Lung (tissue), 12 donors: ENCODE data around the gene SPAG9. TPM values are rescaled to one million over a fixed set of nuclear protein-coding genes. Genes with fewer than 3 reads are reported as not detected.

Experiments
- ATAC-seq: fragments of 200-7000 bp; cut with Tn5 transposase; one replicate; pipeline ENCODE4 v1.9.1; 2020; ENCODE audit warnings: moderate number of reproducible peaks; ENCODE audit not compliant: insufficient read depth, low FRiP score
- DNase-seq, 3 donors: peaks; one replicate each; pipeline ENCODE4 v3.0.0-alpha.2; 2013 to 2017
- H3K27ac ChIP-seq, 2 donors: one replicate each; pipeline ENCODE4 v1.5.1; 2013; ENCODE audit warnings: mild to moderate bottlenecking in 2 of 2, moderate library complexity in 2 of 2, control low read depth in 1 of 2, inconsistent platforms in 1 of 2, low read depth in 1 of 2, low read length in 1 of 2
- H3K27me3 ChIP-seq, 3 donors: one replicate each; pipeline ENCODE4 v1.5.1; 2013; ENCODE audit warnings: low read length in 2 of 3; ENCODE audit not compliant: control insufficient read depth in 3 of 3, insufficient read depth in 3 of 3
- H3K36me3 ChIP-seq, 4 donors: one replicate each; pipeline ENCODE4 v1.5.1; 2013; ENCODE audit warnings: low read length in 4 of 4, mild to moderate bottlenecking in 1 of 4, moderate library complexity in 1 of 4; ENCODE audit not compliant: control insufficient read depth in 4 of 4, insufficient read depth in 4 of 4
- H3K4me1 ChIP-seq, 5 donors: one replicate each; pipeline ENCODE4 v1.5.1; 2013; ENCODE audit warnings: low read length in 5 of 5, mild to moderate bottlenecking in 2 of 5, moderate library complexity in 1 of 5; ENCODE audit not compliant: control insufficient read depth in 5 of 5, insufficient read depth in 5 of 5
- H3K4me3 ChIP-seq: one replicate; pipeline ENCODE4 v1.5.1; 2013; ENCODE audit warnings: mild to moderate bottlenecking, control low read depth, moderate library complexity
- H3K9ac ChIP-seq, 2 donors: one replicate each; pipeline ENCODE4 v1.5.1; 2013; ENCODE audit warnings: low read length in 2 of 2, control low read depth in 1 of 2; ENCODE audit not compliant: insufficient read depth in 1 of 2
- H3K9me3 ChIP-seq, 4 donors: one replicate each; pipeline ENCODE4 v1.5.1; 2013; ENCODE audit warnings: low read length in 3 of 4, mild to moderate bottlenecking in 1 of 4, moderate library complexity in 1 of 4; ENCODE audit not compliant: control insufficient read depth in 4 of 4, insufficient read depth in 3 of 4
- WGBS, 2 donors: extraction: QIAGEN DNeasy Blood & Tissue Kit; methylation state at CpG; one replicate each; pipeline ENCODE4 v1.1.7; 2013; 5-methylcytosine and 5-hydroxymethylcytosine counted together
- polyA plus RNA-seq, 2 donors: library from polyadenylated mRNA; stranded (reverse); fragments of 200-250 nt; gene quantifications; one replicate each; pipeline ENCODE4 v1.2.1, GENCODE V29; 2013
- total RNA-seq, 2 donors: library from RNA; depleted of rRNA in 1 of 2; stranded (reverse); fragments of >200 nt in 1 of 2; gene quantifications; one replicate each; pipeline ENCODE4 v1.2.1, GENCODE V29; 2014 to 2021
- TF ChIP-seq, protein P1 (sequence below): IDR thresholded peaks from 2 replicates; pipeline ENCODE4 v1.5.1; 2012; ENCODE audit warnings: mild to moderate bottlenecking; ENCODE audit errors: control extremely low read depth, extremely low read depth
- donor health status: control.
- donor health status: control.
- donor health status: Bipolar disorder and iron deficiency.
- donor health status: healthy.
- donor health status: DM: yes; HTN: yes; CAD: no.

The SPAG9 gene
- total and polyA plus RNA-seq, 4 donors = 37.2 to 174 (median 75.2) TPM

DNA sequence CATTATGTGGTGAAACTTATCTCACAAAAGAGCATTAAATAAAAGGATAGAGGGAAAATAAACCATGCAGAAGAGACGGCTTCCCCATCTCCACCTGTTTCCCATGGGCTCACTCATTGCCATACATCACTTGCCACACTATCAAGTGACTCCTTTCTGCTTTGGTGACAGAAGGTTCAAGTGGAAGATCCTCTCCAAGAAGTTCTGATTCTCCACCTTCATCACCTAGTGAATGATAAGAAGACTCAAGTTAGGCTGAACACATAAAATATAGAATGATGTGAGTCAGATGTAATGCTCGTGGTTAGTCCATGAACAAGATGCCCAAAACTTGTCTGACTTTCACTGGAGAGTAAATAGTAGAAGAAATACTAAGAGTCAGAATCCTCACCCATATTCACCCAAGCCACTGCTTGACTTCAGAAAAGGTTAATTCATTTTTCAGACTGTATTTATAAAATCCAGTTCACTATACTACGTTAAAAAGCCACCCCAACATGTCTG lies 154.5 kb downstream of the SPAG9 start:
- Histone ChIP-seq H3K36me3 (peaks cover 15 to 19% (median 17%) of the 10 kb centered on the region in 4 donors), H3K4me1 (no peaks in the 10 kb centered on the region), H3K4me3 (no peak overlapping the region), H3K9ac (no peak overlapping the region), H3K27me3 (no peaks in the 10 kb centered on the region), H3K27ac (no peak overlapping the region), H3K9me3 (no peaks in the 10 kb centered on the region)
- TF ChIP-seq, protein P1, sequence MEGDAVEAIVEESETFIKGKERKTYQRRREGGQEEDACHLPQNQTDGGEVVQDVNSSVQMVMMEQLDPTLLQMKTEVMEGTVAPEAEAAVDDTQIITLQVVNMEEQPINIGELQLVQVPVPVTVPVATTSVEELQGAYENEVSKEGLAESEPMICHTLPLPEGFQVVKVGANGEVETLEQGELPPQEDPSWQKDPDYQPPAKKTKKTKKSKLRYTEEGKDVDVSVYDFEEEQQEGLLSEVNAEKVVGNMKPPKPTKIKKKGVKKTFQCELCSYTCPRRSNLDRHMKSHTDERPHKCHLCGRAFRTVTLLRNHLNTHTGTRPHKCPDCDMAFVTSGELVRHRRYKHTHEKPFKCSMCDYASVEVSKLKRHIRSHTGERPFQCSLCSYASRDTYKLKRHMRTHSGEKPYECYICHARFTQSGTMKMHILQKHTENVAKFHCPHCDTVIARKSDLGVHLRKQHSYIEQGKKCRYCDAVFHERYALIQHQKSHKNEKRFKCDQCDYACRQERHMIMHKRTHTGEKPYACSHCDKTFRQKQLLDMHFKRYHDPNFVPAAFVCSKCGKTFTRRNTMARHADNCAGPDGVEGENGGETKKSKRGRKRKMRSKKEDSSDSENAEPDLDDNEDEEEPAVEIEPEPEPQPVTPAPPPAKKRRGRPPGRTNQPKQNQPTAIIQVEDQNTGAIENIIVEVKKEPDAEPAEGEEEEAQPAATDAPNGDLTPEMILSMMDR = no peak
- WGBS, 2 donors = 85 to 87% methylated on average over 3 of the region's 3 CpGs
- no peak for DNase-seq
- no peak for ATAC-seq

DNA sequence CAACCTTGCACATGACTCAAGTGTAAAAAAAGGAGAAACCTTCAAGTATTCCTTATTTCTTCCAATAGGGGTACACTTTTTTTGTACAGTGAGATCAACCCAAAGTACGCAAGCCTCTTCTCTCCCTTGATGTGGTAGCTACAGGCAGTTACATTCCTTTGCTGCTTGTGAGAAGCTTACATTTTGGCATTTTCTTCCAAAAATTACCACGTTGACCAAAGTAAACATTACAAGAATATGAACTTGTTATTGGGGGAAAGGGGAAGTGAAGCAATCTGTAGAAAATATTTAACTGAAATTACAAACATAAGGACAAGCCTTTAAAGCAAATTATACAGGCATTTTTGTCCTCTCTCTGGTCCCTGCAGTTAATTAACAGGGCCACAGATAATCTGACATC lies 157.5 kb downstream of the SPAG9 start:
- Histone ChIP-seq H3K36me3 (peaks cover 11 to 18% (median 12%) of the 10 kb centered on the region in 4 donors), H3K27ac (no peak overlapping the region), H3K9ac (no peak overlapping the region), H3K4me3 (no peak overlapping the region), H3K4me1 (no peaks in the 10 kb centered on the region), H3K9me3 (no peaks in the 10 kb centered on the region), H3K27me3 (no peaks in the 10 kb centered on the region)
- no peak for DNase-seq
- TF ChIP-seq, protein P1 = no peak
- WGBS, 2 donors = 47 to 54% methylated on average over 2 of the region's 2 CpGs
- ATAC-seq = no peak

DNA sequence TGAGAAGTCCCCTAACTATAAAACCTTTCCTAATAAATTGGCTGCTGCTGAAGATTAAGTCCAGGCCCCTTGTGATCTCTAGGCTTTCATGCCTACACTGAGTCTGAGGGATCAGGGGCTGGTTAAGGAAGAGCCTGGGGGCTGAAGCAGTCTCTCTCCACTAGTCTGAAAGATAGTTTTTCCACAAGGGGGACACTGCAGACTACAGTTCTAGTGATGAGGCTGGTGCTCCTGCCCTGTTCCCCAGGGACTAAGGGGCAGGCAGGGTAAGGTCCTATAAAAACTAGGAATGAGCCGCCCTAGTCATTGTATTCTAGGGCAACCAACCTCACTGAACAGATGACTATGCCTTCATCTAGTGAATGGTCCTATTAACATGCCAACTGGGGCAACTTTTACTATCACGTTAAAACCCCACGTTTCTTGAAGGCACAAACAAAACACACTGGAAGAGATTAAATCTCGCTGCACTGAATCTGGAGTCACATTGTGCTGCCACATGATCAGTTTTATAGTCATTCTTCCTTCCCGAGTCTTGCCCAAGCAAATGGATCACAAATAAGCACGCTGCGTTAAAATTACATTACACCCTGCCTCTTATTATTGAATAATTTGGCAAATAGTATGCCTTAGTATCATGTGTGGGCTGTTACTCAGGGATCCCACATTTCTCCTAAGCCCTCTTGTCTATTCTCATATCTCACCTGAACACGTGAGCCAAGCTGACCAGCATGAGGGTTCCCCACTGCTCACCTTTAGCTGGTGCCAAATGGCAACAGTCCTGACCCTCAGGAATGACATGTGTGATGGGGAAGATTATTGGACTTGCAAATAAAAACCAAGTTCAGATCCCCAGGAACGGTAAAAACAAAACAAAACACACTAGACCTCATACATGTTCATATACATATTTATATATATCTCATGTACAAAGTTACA lies 159.1 kb downstream of the SPAG9 start:
- 91 to 94% methylated on average over 9 of the region's 9 CpGs for WGBS, 2 donors
- no peak for ATAC-seq
- peaks cover 7 to 18% (median 11%) of the 10 kb centered on the region in 4 donors for H3K36me3 ChIP-seq

More for the DNA sequence above, 159.1 kb downstream of the SPAG9 start:
- H3K4me1 ChIP-seq = no peaks in the 10 kb centered on the region
- H3K9me3 ChIP-seq = no peaks in the 10 kb centered on the region
- H3K27ac ChIP-seq = no peak overlapping the region
- no peak overlapping the region for H3K4me3 ChIP-seq
- H3K27me3 ChIP-seq = no peaks in the 10 kb centered on the region
- TF ChIP-seq, protein P1 = no peak
- H3K9ac ChIP-seq = no peak overlapping the region
- DNase-seq = no peak
